K562 (cell line): ENCODE measurements around the gene CLDND2. TPM values are rescaled to one million over a fixed set of nuclear protein-coding genes. Genes with fewer than 3 reads are reported as not detected.
A peak's percentile ranks its signal among the peaks of the same experiment; 100 is the strongest.

Source experiments
- CBX5 ChIP-seq: IDR thresholded peaks from 2 replicates; pipeline ENCODE4 v1.6.1; 2014; ENCODE audit warnings: low read depth, borderline replicate concordance
- CEBPB ChIP-seq: fragments of 450-650 bp; IDR thresholded peaks from 2 replicates; pipeline ENCODE4 v1.6.1; 2016; ENCODE audit warnings: missing genetic modification characterization, missing compliant biosample characterization
- FOXJ2 ChIP-seq: fragments of 200-800 bp; sonication (Bioruptor generic); IDR thresholded peaks from 2 replicates; pipeline ENCODE4 v1.6.1; 2016; ENCODE audit warnings: missing genetic modification characterization, missing compliant biosample characterization
- GTF2E2 ChIP-seq: fragments of 200-800 bp; sonication (Bioruptor generic); IDR thresholded peaks from 2 replicates; pipeline ENCODE4 v1.6.1; 2016; ENCODE audit warnings: missing genetic modification characterization, missing compliant biosample characterization
- HIVEP1 ChIP-seq: fragments of 250-450 bp; sonication (Bioruptor Pico); IDR thresholded peaks from 2 replicates; pipeline ENCODE4 v1.4.0; 2020; ENCODE audit warnings: mild to moderate bottlenecking
- MIER1 ChIP-seq: fragments of 450-650 bp; IDR thresholded peaks from 2 replicates; pipeline ENCODE4 v1.6.1; 2016; ENCODE audit warnings: antibody characterized with exemption, mild to moderate bottlenecking, low read depth
- MYBL2 ChIP-seq, 2 experiments: fragments of 450-650 bp in 1 of 2; sonication (generic) in 1 of 2; formaldehyde crosslinking in 1 of 2; IDR thresholded peaks; 2 replicates each; pipeline versions ENCODE4 v1.6.1 to v1.8.1; 2017 to 2022; ENCODE audit warnings: borderline replicate concordance in 1 of 2, inconsistent platforms in 1 of 2, low read depth in 1 of 2, mild to moderate bottlenecking in 1 of 2, missing genetic modification reagents in 1 of 2, moderate library complexity in 1 of 2
- NCOA1 ChIP-seq: fragments of 450-650 bp; IDR thresholded peaks from 2 replicates; pipeline ENCODE4 v1.6.1; 2016; ENCODE audit warnings: low read depth
- NCOA2 ChIP-seq, 2 experiments: fragments of 450-650 bp; IDR thresholded peaks; 2 replicates each; pipeline ENCODE4 v1.6.1; 2018; ENCODE audit warnings: mild to moderate bottlenecking in 2 of 2, moderate library complexity in 1 of 2; ENCODE audit not compliant: partially characterized antibody in 2 of 2
- NFE2 ChIP-seq: IDR thresholded peaks from 2 replicates; pipeline ENCODE4 v1.6.1; 2014; ENCODE audit warnings: antibody characterized with exemption, low read depth
- PHB ChIP-seq: fragments of 250-450 bp; sonication (Bioruptor Pico); IDR thresholded peaks from 2 replicates; pipeline ENCODE4 v1.5.0; 2021
- POLR2H ChIP-seq: IDR thresholded peaks from 2 replicates; pipeline ENCODE4 v1.6.1; 2016; ENCODE audit warnings: missing genetic modification characterization, low read depth, mild to moderate bottlenecking, control low read depth, missing compliant biosample characterization, moderate library complexity
- SRSF3 ChIP-seq: fragments of 200-400 bp; formaldehyde crosslinking; IDR thresholded peaks from 2 replicates; pipeline ENCODE4 v1.6.1; 2016; ENCODE audit warnings: mild to moderate bottlenecking, low read length, moderate library complexity; ENCODE audit not compliant: insufficient read depth
- TRIM24 ChIP-seq, 2 experiments: fragments of 450-650 bp; IDR thresholded peaks; 2 replicates each; pipeline ENCODE4 v1.6.1; 2016
- ZNF174 ChIP-seq: fragments of 250-450 bp; sonication (Bioruptor Pico); IDR thresholded peaks from 2 replicates; pipeline ENCODE4 v1.4.0; 2020; ENCODE audit warnings: mild to moderate bottlenecking
- ZNF384 ChIP-seq: IDR thresholded peaks from 2 replicates; pipeline ENCODE4 v1.6.1; 2012; ENCODE audit warnings: low read depth, low read length, improper control_type of control experiment
- ZNF644 ChIP-seq: fragments of 200-800 bp; sonication (Bioruptor generic); IDR thresholded peaks from 2 replicates; pipeline ENCODE4 v1.6.1; 2016; ENCODE audit warnings: low read depth, missing genetic modification characterization, missing compliant biosample characterization
- ZNF699 ChIP-seq: fragments of 250-450 bp; sonication (Bioruptor Pico); IDR thresholded peaks from 2 replicates; pipeline ENCODE4 v1.8.0; 2021; ENCODE audit warnings: mild to moderate bottlenecking, moderate library complexity; ENCODE audit not compliant: insufficient replicate concordance
- ZNF79 ChIP-seq: fragments of 250-450 bp; sonication (Bioruptor Pico); IDR thresholded peaks from 2 replicates; pipeline ENCODE4 v1.4.0; 2020; ENCODE audit warnings: low read depth, mild to moderate bottlenecking, moderate library complexity
- polyA plus RNA-seq, 8 experiments: library from polyadenylated mRNA; depleted of rRNA in 4 of 8; stranded (reverse) in 5 of 8; unstranded in 3 of 8; fragments of >200 nt; fragmentation: Nextera tagmentation in 2 of 8; fragmentation: Illumina TruSeq in 1 of 8; extraction: Ambion mirVana in 2 of 8; extraction: Trizol in 1 of 8; gene quantifications; 2 replicates each; pipeline versions ENCODE4 v1.2.1 to v1.2.3, GENCODE V29; 2011 to 2014; ENCODE audit warnings: inconsistent platforms in 1 of 8, missing spikeins in 1 of 8
- total RNA-seq, 7 experiments: library from RNA; depleted of rRNA in 6 of 7; stranded (reverse); fragments of >200 nt in 6 of 7; fragmentation: Illumina TruSeq in 2 of 7; extraction: Trizol in 2 of 7; gene quantifications; 2 replicates each; pipeline versions ENCODE4 v1.2.1 to v1.2.3, GENCODE V29; 2011 to 2021; ENCODE audit warnings: low replicate concordance in 1 of 7
- TF ChIP-seq, protein P1 (sequence below): fragments of 250-450 bp; sonication (Bioruptor Pico); IDR thresholded peaks from 2 replicates; pipeline ENCODE4 v1.4.0; 2020
- TF ChIP-seq, protein P2 (sequence below): sonication (generic); formaldehyde crosslinking; IDR thresholded peaks from 2 replicates; pipeline ENCODE4 v1.8.0; 2022; ENCODE audit warnings: mild to moderate bottlenecking, missing genetic modification reagents
- TF ChIP-seq, protein P3 (sequence below): fragments of 450-650 bp; conservative IDR thresholded peaks from 2 replicates; pipeline ENCODE4 v1.6.1; 2016; ENCODE audit warnings: missing genetic modification characterization, low read depth, mild to moderate bottlenecking, missing compliant biosample characterization, moderate library complexity
- TF ChIP-seq, protein P4 (sequence below): fragments of 450-650 bp; formaldehyde crosslinking; IDR thresholded peaks from 2 replicates; pipeline ENCODE4 v1.4.0; 2020; ENCODE audit warnings: mild to moderate bottlenecking, mixed read lengths
- TF ChIP-seq, protein P5 (sequence below): fragments of 450-650 bp; formaldehyde crosslinking; IDR thresholded peaks from 2 replicates; pipeline ENCODE4 v1.4.0; 2022; ENCODE audit warnings: missing genetic modification characterization

CLDND2 gene
- total and polyA plus RNA-seq, 9 of the 15 experiments (the other 6 are each of a cell fraction or from before 2014, with no cell fraction given): 0.45 to 4.0 (median 1.2) TPM; not detected in 3

DNA sequence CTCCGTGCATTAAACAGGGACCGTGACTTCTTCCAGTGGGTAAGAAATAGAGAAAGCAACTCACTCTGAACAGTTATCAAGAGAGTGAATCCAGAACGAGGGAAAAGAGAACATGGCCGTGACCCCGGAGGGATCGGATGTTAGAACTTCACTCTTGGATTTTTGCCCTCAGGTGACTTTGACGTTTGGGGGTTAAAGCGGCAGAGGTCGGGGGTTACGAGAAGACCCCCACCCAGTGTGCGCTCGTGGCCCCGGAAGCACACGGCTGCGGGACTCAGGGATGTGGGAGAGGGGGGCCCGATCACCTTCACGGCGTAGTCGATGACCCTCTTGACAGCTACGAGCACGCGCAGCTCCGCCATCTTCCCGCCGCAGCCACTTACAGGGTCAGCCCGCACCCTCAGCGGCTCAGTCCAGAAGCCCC is 2.8 kb downstream of the CLDND2 start, which contains the start of gene ETFB (continued):
- TF ChIP-seq, protein P1, sequence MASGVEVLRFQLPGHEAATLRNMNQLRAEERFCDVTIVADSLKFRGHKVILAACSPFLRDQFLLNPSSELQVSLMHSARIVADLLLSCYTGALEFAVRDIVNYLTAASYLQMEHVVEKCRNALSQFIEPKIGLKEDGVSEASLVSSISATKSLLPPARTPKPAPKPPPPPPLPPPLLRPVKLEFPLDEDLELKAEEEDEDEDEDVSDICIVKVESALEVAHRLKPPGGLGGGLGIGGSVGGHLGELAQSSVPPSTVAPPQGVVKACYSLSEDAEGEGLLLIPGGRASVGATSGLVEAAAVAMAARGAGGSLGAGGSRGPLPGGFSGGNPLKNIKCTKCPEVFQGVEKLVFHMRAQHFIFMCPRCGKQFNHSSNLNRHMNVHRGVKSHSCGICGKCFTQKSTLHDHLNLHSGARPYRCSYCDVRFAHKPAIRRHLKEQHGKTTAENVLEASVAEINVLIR (CRISPR knock-in tag): no peak
- no peak for TF ChIP-seq PHB (CRISPR knock-in tag)
- TF ChIP-seq MYBL2 (IDR thresholded peaks at IDR 0.05; ENCODE audit: low read depth): no peak
- TF ChIP-seq MYBL2 (CRISPR knock-in tag; IDR thresholded peaks at IDR 0.05; ENCODE audit: borderline replicate concordance): no peak
- peak; percentile 76; the same call in 1 of the 2 replicates for TF ChIP-seq POLR2H
- TF ChIP-seq, protein P2, sequence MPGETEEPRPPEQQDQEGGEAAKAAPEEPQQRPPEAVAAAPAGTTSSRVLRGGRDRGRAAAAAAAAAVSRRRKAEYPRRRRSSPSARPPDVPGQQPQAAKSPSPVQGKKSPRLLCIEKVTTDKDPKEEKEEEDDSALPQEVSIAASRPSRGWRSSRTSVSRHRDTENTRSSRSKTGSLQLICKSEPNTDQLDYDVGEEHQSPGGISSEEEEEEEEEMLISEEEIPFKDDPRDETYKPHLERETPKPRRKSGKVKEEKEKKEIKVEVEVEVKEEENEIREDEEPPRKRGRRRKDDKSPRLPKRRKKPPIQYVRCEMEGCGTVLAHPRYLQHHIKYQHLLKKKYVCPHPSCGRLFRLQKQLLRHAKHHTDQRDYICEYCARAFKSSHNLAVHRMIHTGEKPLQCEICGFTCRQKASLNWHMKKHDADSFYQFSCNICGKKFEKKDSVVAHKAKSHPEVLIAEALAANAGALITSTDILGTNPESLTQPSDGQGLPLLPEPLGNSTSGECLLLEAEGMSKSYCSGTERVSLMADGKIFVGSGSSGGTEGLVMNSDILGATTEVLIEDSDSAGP: 0 out of 2 replicates have a peak, but pooled peaks have one; percentile 47
- no peak for TF ChIP-seq TRIM24 (IDR thresholded peaks at IDR 0.05)
- TF ChIP-seq, protein P3, sequence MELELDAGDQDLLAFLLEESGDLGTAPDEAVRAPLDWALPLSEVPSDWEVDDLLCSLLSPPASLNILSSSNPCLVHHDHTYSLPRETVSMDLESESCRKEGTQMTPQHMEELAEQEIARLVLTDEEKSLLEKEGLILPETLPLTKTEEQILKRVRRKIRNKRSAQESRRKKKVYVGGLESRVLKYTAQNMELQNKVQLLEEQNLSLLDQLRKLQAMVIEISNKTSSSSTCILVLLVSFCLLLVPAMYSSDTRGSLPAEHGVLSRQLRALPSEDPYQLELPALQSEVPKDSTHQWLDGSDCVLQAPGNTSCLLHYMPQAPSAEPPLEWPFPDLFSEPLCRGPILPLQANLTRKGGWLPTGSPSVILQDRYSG (tag): no peak
- no peak for TF ChIP-seq SRSF3
- TF ChIP-seq FOXJ2 (tag): no peak
- no peak for TF ChIP-seq NCOA1
- no peak for TF ChIP-seq ZNF79
- TF ChIP-seq, protein P4, sequence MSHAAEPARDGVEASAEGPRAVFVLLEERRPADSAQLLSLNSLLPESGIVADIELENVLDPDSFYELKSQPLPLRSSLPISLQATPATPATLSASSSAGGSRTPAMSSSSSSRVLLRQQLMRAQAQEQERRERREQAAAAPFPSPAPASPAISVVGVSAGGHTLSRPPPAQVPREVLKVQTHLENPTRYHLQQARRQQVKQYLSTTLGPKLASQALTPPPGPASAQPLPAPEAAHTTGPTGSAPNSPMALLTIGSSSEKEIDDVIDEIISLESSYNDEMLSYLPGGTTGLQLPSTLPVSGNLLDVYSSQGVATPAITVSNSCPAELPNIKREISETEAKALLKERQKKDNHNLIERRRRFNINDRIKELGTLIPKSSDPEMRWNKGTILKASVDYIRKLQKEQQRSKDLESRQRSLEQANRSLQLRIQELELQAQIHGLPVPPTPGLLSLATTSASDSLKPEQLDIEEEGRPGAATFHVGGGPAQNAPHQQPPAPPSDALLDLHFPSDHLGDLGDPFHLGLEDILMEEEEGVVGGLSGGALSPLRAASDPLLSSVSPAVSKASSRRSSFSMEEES (CRISPR knock-in tag): no peak
- no peak for TF ChIP-seq CBX5
- TF ChIP-seq ZNF384: no peak
- TF ChIP-seq, protein P5, sequence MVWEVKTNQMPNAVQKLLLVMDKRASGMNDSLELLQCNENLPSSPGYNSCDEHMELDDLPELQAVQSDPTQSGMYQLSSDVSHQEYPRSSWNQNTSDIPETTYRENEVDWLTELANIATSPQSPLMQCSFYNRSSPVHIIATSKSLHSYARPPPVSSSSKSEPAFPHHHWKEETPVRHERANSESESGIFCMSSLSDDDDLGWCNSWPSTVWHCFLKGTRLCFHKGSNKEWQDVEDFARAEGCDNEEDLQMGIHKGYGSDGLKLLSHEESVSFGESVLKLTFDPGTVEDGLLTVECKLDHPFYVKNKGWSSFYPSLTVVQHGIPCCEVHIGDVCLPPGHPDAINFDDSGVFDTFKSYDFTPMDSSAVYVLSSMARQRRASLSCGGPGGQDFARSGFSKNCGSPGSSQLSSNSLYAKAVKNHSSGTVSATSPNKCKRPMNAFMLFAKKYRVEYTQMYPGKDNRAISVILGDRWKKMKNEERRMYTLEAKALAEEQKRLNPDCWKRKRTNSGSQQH: no peak
- no peak for TF ChIP-seq GTF2E2 (tag)
- no peak for TF ChIP-seq NFE2
- no peak for TF ChIP-seq MIER1
- no peak for TF ChIP-seq ZNF699 (CRISPR knock-in tag)
- no peak for TF ChIP-seq ZNF174 (CRISPR knock-in tag)
- no peak for TF ChIP-seq HIVEP1 (CRISPR knock-in tag)
- TF ChIP-seq ZNF644 (tag): no peak
- TF ChIP-seq NCOA2 (IDR thresholded peaks at IDR 0.05; ENCODE audit: partially characterized antibody in 2 of 2): no peak
- no peak for TF ChIP-seq CEBPB (tag)
